Measurements from ENCODE around the gene MVB12B.

MVB12B gene

DNA sequence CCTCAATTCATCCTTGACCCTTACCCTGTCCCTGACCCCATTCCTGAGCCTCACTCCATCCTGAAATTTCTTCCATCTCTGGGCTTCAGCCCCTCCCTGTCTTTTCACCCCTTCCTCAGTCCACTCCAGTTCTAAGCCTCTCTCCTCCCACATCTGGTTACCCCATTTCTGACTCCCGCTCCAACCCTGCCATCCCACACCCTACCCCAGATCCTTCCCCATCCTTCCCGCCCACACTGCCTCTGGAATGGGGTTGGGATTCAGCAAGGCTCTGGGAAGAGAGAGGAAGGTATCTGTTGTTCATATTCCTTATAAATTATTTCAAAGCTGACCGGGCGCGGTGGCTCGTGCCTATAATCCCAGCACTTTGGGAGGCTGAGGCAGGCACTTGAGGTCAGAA is 29.9 kb upstream of the MVB12B start:
- no peak for TF ChIP-seq CTCF (IDR thresholded peaks at IDR 0.05; ENCODE audit: control insufficient read depth, insufficient read depth, low read depth, low read length, missing control alignments)
- no peak overlapping the region for H3K4me3 ChIP-seq (ENCODE audit: control insufficient read depth, low read depth, low read length)
- DNase-seq (ENCODE audit: low read depth) = no peak

DNA sequence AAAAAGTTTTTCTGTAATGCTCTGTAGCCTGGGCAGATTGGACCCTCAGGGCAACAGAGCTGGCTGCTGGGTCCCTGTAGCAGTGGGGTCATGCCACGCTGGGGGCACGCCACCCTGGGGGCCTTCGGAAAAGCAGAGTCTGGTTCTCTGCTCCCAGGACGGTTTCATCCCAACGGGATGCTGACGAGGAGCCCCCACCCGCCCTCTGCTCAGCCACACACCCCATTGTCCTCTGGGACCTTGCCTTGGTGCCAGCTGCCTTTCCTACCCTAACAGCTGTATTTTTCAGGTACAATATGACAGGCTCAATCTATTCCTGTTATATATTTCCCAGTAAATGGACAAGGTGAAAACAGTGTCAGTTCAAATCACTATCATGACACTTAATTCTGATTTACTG is 29.0 kb upstream of the MVB12B start:
- H3K4me3 ChIP-seq (ENCODE audit: control insufficient read depth, low read depth, low read length) = no peak overlapping the region
- TF ChIP-seq CTCF (IDR thresholded peaks at IDR 0.05; ENCODE audit: control insufficient read depth, insufficient read depth, low read depth, low read length, missing control alignments) = no peak
- DNase-seq (ENCODE audit: low read depth) = no peak

- TF ChIP-seq CTCF (IDR thresholded peaks at IDR 0.05; ENCODE audit: control insufficient read depth, insufficient read depth, low read depth, low read length, missing control alignments) = no peak
- DNase-seq (ENCODE audit: low read depth) = no peak
- H3K4me3 ChIP-seq (ENCODE audit: control insufficient read depth, low read depth, low read length) = no peak overlapping the region
These were observed 28.4 kb upstream of the MVB12B start for GRCh38 chr9:126298063-126298801.

DNA sequence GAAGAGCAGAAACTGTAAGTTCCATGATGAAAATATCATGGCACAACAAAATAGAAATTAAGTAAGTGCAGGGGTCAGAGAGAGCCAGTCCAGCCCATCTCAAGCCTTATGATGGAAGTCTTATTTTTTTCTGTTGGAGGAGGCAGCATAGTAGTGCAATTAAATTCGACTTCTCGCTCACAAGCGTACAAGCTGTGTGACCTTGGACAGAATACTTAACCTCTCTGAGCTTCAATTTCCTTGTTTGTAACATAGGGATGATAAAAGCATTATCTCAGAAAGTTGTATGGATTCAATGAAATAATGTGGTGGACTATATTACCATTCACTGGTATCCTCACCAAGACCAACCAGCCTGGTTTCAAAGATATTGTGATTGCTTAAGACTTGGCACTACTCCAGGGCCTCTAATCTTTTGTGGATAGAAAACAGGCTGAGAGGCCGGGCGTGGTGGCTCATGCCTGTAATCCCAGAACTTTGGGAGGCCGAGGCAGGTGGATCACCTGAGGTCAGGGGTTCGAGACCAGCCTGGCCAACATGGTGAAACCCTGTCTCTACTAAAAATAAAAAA is 26.8 kb upstream of the MVB12B start:
- no peak overlapping the region for H3K4me3 ChIP-seq (ENCODE audit: control insufficient read depth, low read depth, low read length)
- no peak for TF ChIP-seq CTCF (IDR thresholded peaks at IDR 0.05; ENCODE audit: control insufficient read depth, insufficient read depth, low read depth, low read length, missing control alignments)

GRCh38 chr9:126301196-126301595 is 25.4 kb upstream of the MVB12B start:
- no peak for TF ChIP-seq CTCF (IDR thresholded peaks at IDR 0.05; ENCODE audit: control insufficient read depth, insufficient read depth, low read depth, low read length, missing control alignments)
- H3K4me3 ChIP-seq (ENCODE audit: control insufficient read depth, low read depth, low read length) = no peak overlapping the region
- DNase-seq (ENCODE audit: low read depth) = no peak

More for the DNA sequence above, 26.8 kb upstream of the MVB12B start:
- no peak for DNase-seq (ENCODE audit: low read depth)

DNA sequence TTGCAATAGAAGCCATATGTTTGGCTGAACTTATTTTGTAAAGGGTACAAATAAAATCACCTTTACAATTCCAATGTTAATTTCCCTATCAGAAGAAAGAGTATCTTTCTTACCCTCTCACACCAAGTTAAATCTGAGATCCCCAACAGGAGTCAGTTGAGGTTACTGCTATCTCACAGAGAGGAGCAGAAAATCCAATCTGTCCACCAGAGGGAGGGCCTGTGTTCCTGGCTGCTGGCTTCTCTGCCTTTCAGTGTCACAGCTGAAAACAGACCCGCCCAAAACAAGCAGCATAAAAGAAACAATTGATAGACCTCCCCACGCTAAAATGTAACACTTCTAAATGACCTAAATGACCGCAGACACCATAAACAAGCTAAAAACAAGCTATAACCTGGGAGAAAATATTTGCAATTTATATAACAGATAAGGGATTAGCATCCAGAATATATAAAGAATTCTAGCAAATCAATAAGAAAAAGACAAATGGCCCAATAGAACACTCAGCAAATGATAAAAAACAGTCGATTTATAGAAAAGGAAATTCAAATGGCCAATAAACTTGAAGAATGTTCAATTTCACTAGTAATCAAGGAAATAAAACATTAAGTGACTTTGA is 24.5 kb upstream of the MVB12B start:
- DNase-seq (ENCODE audit: low read depth) = peak; percentile 11
- TF ChIP-seq CTCF (IDR thresholded peaks at IDR 0.05; ENCODE audit: control insufficient read depth, insufficient read depth, low read depth, low read length, missing control alignments) = peak; percentile 86
- H3K4me3 ChIP-seq (ENCODE audit: control insufficient read depth, low read depth, low read length) = no peak overlapping the region

Data from AG09309 (cell line).